GM12878 (cell line): ENCODE data around the gene CPA4. TPM values are rescaled to one million over a fixed set of nuclear protein-coding genes. Genes with fewer than 3 reads are reported as not detected.
A peak's percentile ranks its signal among the peaks of the same experiment; 100 is the strongest.

ENCODE experiments used
- ATAC-seq: fragments of 200-7000 bp; cut with Tn5 transposase; 3 replicates; pipeline ENCODE4 v1.9.1; 2020; ENCODE audit warnings: mild to moderate bottlenecking, moderate library complexity
- BruUV-seq: library from RNA; stranded (reverse); fragments of 400-500 nt; replicated peaks from 2 replicates; lab custom pipeline; 2021; lab: Mats Ljungman, UMichigan
- CTCF ChIA-PET: fragments of 300-600 bp; sonication (Branson Sonifier 250); formaldehyde crosslinking; extraction: SDS; loops from one replicate; lab custom pipeline; 2021; ENCODE audit warnings: inconsistent platforms; lab: Yijun Ruan, JAX
- POLR2A ChIA-PET: fragments of 350-600 bp; formaldehyde crosslinking; extraction: SDS; loops from one replicate; lab custom pipeline; 2021; ENCODE audit warnings: inconsistent platforms; lab: Charles Lee
- RAD21 ChIA-PET: fragments of 300-600 bp; sonication (Branson Sonifier 250); formaldehyde crosslinking; loops from one replicate; lab custom pipeline; 2023; ENCODE audit warnings: antibody characterized with exemption; ENCODE audit not compliant: unreplicated experiment; lab: Charles Lee
- SMC1A ChIA-PET: fragments of 300-600 bp; sonication (Branson Sonifier 250); formaldehyde crosslinking; loops from one replicate; lab custom pipeline; 2023; ENCODE audit not compliant: unreplicated experiment, uncharacterized antibody; lab: Charles Lee
- DNase-seq: peaks from one replicate; pipeline ENCODE4 v3.0.0-alpha.2; 2011; ENCODE audit warnings: low read depth, low spot score
- FAIRE-seq: peaks from 3 replicates; lab custom pipeline; 2011; peaks lifted over from hg19 to GRCh38; lab: Jason Lieb, UNC
- H2AFZ ChIP-seq: 2 replicates; pipeline ENCODE4 v1.6.0; 2011; ENCODE audit warnings: low read depth, low read length, control low read depth; ENCODE audit not compliant: control insufficient read depth
- H3K27ac ChIP-seq: 2 replicates; pipeline ENCODE4 v1.5.1; 2011; ENCODE audit warnings: control low read depth; ENCODE audit not compliant: control insufficient read depth, insufficient read depth
- H3K27me3 ChIP-seq, 2 experiments: replicated peaks in 1 of 2; 2 replicates each; pipeline versions ENCODE4 v1.6.0 to v1.6.1; 2011; ENCODE audit warnings: low read length in 1 of 2; ENCODE audit not compliant: control insufficient read depth in 2 of 2, insufficient read depth in 2 of 2
- H3K36me3 ChIP-seq, 2 experiments: 2 replicates each; pipeline ENCODE4 v1.5.1; 2011; ENCODE audit warnings: low read length in 1 of 2; ENCODE audit not compliant: control insufficient read depth in 2 of 2, insufficient read depth in 2 of 2
- H3K4me1 ChIP-seq: 2 replicates; pipeline ENCODE4 v1.6.1; 2011; ENCODE audit warnings: mild to moderate bottlenecking, low read length, moderate library complexity, mixed read lengths; ENCODE audit not compliant: control insufficient read depth, insufficient read depth
- H3K4me2 ChIP-seq: 2 replicates; pipeline ENCODE4 v1.6.0; 2011; ENCODE audit warnings: control low read depth; ENCODE audit not compliant: control insufficient read depth, insufficient read depth
- H3K4me3 ChIP-seq: fragments of 200-600 bp; sonication (generic); 2 replicates; pipeline ENCODE4 v1.5.1; 2016
- H3K79me2 ChIP-seq: 2 replicates; pipeline ENCODE4 v1.6.0; 2011; ENCODE audit warnings: low read length; ENCODE audit not compliant: control insufficient read depth, insufficient read depth
- H3K9ac ChIP-seq: 2 replicates; pipeline ENCODE4 v1.8.0; 2011; ENCODE audit warnings: low read length, control low read depth, mixed read lengths; ENCODE audit not compliant: control insufficient read depth, insufficient read depth
- H3K9me3 ChIP-seq: replicated peaks from 3 replicates; pipeline ENCODE4 v1.5.1; 2011; ENCODE audit warnings: mild to moderate bottlenecking, low read length; ENCODE audit not compliant: control insufficient read depth, insufficient read depth
- H4K20me1 ChIP-seq: 2 replicates; pipeline ENCODE4 v1.6.0; 2011; ENCODE audit not compliant: control insufficient read depth, insufficient read depth
- ATF3 ChIP-seq: IDR thresholded peaks from 2 replicates; pipeline ENCODE4 v1.6.1; 2011; ENCODE audit warnings: low read depth, mild to moderate bottlenecking, low read length, moderate library complexity, borderline replicate concordance; ENCODE audit errors: extremely low read depth
- BACH1 ChIP-seq: fragments of 450-650 bp; IDR thresholded peaks from 2 replicates; pipeline ENCODE4 v1.6.1; 2017; ENCODE audit warnings: mild to moderate bottlenecking, borderline replicate concordance
- BMI1 ChIP-seq: fragments of 450-650 bp; IDR thresholded peaks from 2 replicates; pipeline ENCODE4 v1.6.1; 2016; ENCODE audit warnings: mild to moderate bottlenecking, moderate library complexity, borderline replicate concordance
- CBX3 ChIP-seq: fragments of 200-600 bp; sonication (generic); IDR thresholded peaks from 2 replicates; pipeline ENCODE4 v1.6.1; 2016; ENCODE audit warnings: low read depth, borderline replicate concordance
- CEBPB ChIP-seq, 2 experiments: fragments of 150-350 bp in 1 of 2; IDR thresholded peaks; 2 replicates each; pipeline ENCODE4 v1.6.1; 2012 to 2014; ENCODE audit warnings: low read depth in 2 of 2, low read length in 2 of 2, borderline replicate concordance in 1 of 2, inconsistent platforms in 1 of 2
- HCFC1 ChIP-seq: fragments of 150-350 bp; IDR thresholded peaks from 2 replicates; pipeline ENCODE4 v1.6.1; 2014; ENCODE audit warnings: low read length
- HDGF ChIP-seq: fragments of 450-650 bp; IDR thresholded peaks from 2 replicates; pipeline ENCODE4 v1.6.1; 2016; ENCODE audit warnings: antibody characterized with exemption
- HSF1 ChIP-seq: fragments of 150-350 bp; IDR thresholded peaks from 2 replicates; pipeline ENCODE4 v1.6.1; 2014; ENCODE audit warnings: mild to moderate bottlenecking, low read depth, low read length
- IKZF2 ChIP-seq, 2 experiments: fragments of 450-650 bp; IDR thresholded peaks; 2 replicates each; pipeline ENCODE4 v1.6.1; 2017; ENCODE audit warnings: mild to moderate bottlenecking in 2 of 2, moderate library complexity in 2 of 2
- KLF5 ChIP-seq: fragments of 450-650 bp; IDR thresholded peaks from 2 replicates; pipeline ENCODE4 v1.6.1; 2014; ENCODE audit warnings: mild to moderate bottlenecking; ENCODE audit not compliant: partially characterized antibody
- MEF2B ChIP-seq: fragments of 450-650 bp; IDR thresholded peaks from 2 replicates; pipeline ENCODE4 v1.6.1; 2018; ENCODE audit warnings: mild to moderate bottlenecking, moderate library complexity; ENCODE audit not compliant: partially characterized antibody, poor library complexity, severe bottlenecking
- MTA2 ChIP-seq: fragments of 450-650 bp; IDR thresholded peaks from 2 replicates; pipeline ENCODE4 v1.6.1; 2016; ENCODE audit warnings: low read depth, mild to moderate bottlenecking, moderate library complexity
- NR2C2 ChIP-seq: IDR thresholded peaks from 2 replicates; pipeline ENCODE4 v1.6.1; 2011; ENCODE audit warnings: borderline replicate concordance, low read depth; ENCODE audit not compliant: control insufficient read depth, insufficient read length
- POLR2A ChIP-seq: IDR thresholded peaks from 2 replicates; pipeline ENCODE4 v1.6.1; 2011; ENCODE audit warnings: low read depth, mild to moderate bottlenecking, low read length
- REST ChIP-seq: IDR thresholded peaks from 2 replicates; pipeline ENCODE4 v1.6.1; 2012; ENCODE audit warnings: mild to moderate bottlenecking, low read depth, low read length
- SMAD5 ChIP-seq: IDR thresholded peaks from 2 replicates; pipeline ENCODE4 v1.6.1; 2016; ENCODE audit warnings: antibody characterized with exemption, low read depth
- SPI1 ChIP-seq: IDR thresholded peaks from 2 replicates; pipeline ENCODE4 v1.6.1; 2011; ENCODE audit warnings: low read depth, mild to moderate bottlenecking, low read length, moderate library complexity, borderline replicate concordance; ENCODE audit not compliant: insufficient read depth
- TARDBP ChIP-seq: IDR thresholded peaks from 2 replicates; pipeline ENCODE4 v1.6.1; 2016; ENCODE audit warnings: borderline replicate concordance
- ZNF207 ChIP-seq: fragments of 450-650 bp; IDR thresholded peaks from 2 replicates; pipeline ENCODE4 v1.6.1; 2014; ENCODE audit warnings: antibody characterized with exemption, mild to moderate bottlenecking, borderline replicate concordance
- WGBS: methylation state at CpG from one replicate; pipeline ENCODE4 v1.1.6; 2016; ENCODE audit warnings: low lambda C conversion rate; ENCODE audit not compliant: insufficient replicate concordance, insufficient coverage; ENCODE audit errors: missing lambda C conversion rate; 5-methylcytosine and 5-hydroxymethylcytosine counted together
- in situ Hi-C: fragments of 300-500 bp; cut with MboI; formaldehyde crosslinking; loops from 9 replicates; pipeline ENCODE4 v1.14.3; 2018; ENCODE audit warnings: mixed read lengths
- intact Hi-C: fragments of 100-400 bp; cut with micrococcal nuclease; formaldehyde crosslinking; loops from one replicate; pipeline ENCODE4 v1.14.2; 2022; ENCODE audit not compliant: unreplicated experiment
- polyA plus RNA-seq, 11 experiments: library from polyadenylated mRNA; depleted of rRNA in 4 of 11; unstranded in 6 of 11; stranded (reverse) in 5 of 11; fragments of >200 nt; fragmentation: Nextera tagmentation in 4 of 11; fragmentation: Illumina TruSeq in 1 of 11; extraction: Ambion mirVana in 4 of 11; extraction: Trizol in 1 of 11; gene quantifications; 1 replicate in 1 of 11; 2 replicates in 10 of 11; pipeline versions ENCODE4 v1.2.1 to v1.2.3, GENCODE V29; 2011 to 2016; ENCODE audit warnings: inconsistent platforms in 2 of 11, missing spikeins in 2 of 11, low read depth in 1 of 11
- total RNA-seq, 4 experiments: library from RNA; depleted of rRNA in 3 of 4; stranded (reverse); fragments of >200 nt in 3 of 4; fragmentation: Illumina TruSeq in 1 of 4; extraction: Trizol in 1 of 4; gene quantifications; 2 replicates each; pipeline versions ENCODE4 v1.2.1 to v1.2.3, GENCODE V29; 2013 to 2021

Gene CPA4
- total and polyA plus RNA-seq, 10 of the 15 experiments (the other 5 are each of a cell fraction or from before 2014, with no cell fraction given) = 0.05 to 0.35 (median 0.18) TPM; not detected in 1

- H2AFZ ChIP-seq = peak overlapping the region; percentile 58
- WGBS = 4% methylated on average over 18 of the region's 20 CpGs
- no peak for TF ChIP-seq CEBPB (IDR thresholded peaks at IDR 0.05; ENCODE audit: borderline replicate concordance in 1 of 2, low read depth in 2 of 2, low read length in 2 of 2)
- no peak for TF ChIP-seq POLR2A
- TF ChIP-seq REST = no peak
- no peak for TF ChIP-seq SMAD5
- TF ChIP-seq IKZF2 (IDR thresholded peaks at IDR 0.05) = peak; percentile 74 to 80
- no peak for TF ChIP-seq ZNF207
- no peak for TF ChIP-seq BMI1
- TF ChIP-seq HDGF = no peak
- no peak for TF ChIP-seq TARDBP
- TF ChIP-seq NR2C2 = no peak
- peak; percentile 48 for TF ChIP-seq MEF2B
- no peak for TF ChIP-seq BACH1
- no peak for TF ChIP-seq CBX3
- no peak for TF ChIP-seq ATF3
- TF ChIP-seq HSF1 = no peak
- no peak for TF ChIP-seq KLF5
- no peak for TF ChIP-seq HCFC1
- TF ChIP-seq SPI1 = no peak
- peak; percentile 38 for TF ChIP-seq MTA2
These were observed 58.2 kb downstream of the CPA4 start for GRCh38 chr7:130350945-130351790.

More at GRCh38 chr7:130350945-130351790, 58.2 kb downstream of the CPA4 start:
- BruUV-seq = no TSS peak
- Histone ChIP-seq H3K27me3 (no peaks in the 10 kb centered on the region), H3K4me2 (peak overlapping the region; percentile 71), H3K27ac (peak overlapping the region; percentile 73), H3K79me2 (no peaks in the 10 kb centered on the region), H3K9me3 (no peaks in the 10 kb centered on the region), H3K36me3 (no peaks in the 10 kb centered on the region), H3K4me3 (no peak overlapping the region), H4K20me1 (no peaks in the 10 kb centered on the region), H3K4me1 (peaks cover 21% of the 10 kb centered on the region), H3K9ac (peak overlapping the region; percentile 34; the same call in 1 of the 2 replicates)
- CTCF ChIA-PET = interaction anchor here (0.9 kb wide), 1 partner anchor 14 kb away, joined by 3 read pairs; no protein-coding TSS in a partner anchor
- DNase-seq (peak; percentile 46), ATAC-seq (peak; percentile 88), FAIRE-seq (peak; percentile 61)
- intact Hi-C loops (loop anchor here (1.0 kb wide), 1 partner anchor 41 kb away; no protein-coding TSS in a partner anchor), in situ Hi-C loops (no loop called here)
- RAD21 ChIA-PET = interaction anchor here (0.9 kb wide), 1 partner anchor 14 kb away, joined by 3 read pairs; no protein-coding TSS in a partner anchor
- SMC1A ChIA-PET = interaction anchor here (0.8 to 1.7 kb wide), 4 partner anchors 14 to 90 kb away, joined by 3 to 5 read pairs (median 3); partner anchors contain the start of gene CEP41
- POLR2A ChIA-PET = interaction anchor here (0.7 to 1.7 kb wide), 2 partner anchors 14 to 41 kb away, joined by 3 to 5 read pairs; no protein-coding TSS in a partner anchor
